ENCODE results near the gene MACROD2. TPM values are rescaled to one million over a fixed set of nuclear protein-coding genes. Genes with fewer than 3 reads are reported as not detected.

Gene MACROD2
- total RNA-seq, 1 experiment from 2014 or later, result 3.1 TPM

GRCh38 chr20:15756002-15756753 lies 1760.9 kb downstream of the MACROD2 start:
- Mint-ChIP-seq H3K9me3 (ENCODE audit: unreplicated experiment) (no peaks in the 10 kb centered on the region), H3K27ac (ENCODE audit: low read depth, unreplicated experiment) (no peak overlapping the region), H3K36me3 (ENCODE audit: insufficient read depth, unreplicated experiment) (no peaks in the 10 kb centered on the region), H3K4me3 (ENCODE audit: unreplicated experiment) (no peak overlapping the region), H3K27me3 (ENCODE audit: insufficient read depth, unreplicated experiment) (no peaks in the 10 kb centered on the region), H3K4me1 (ENCODE audit: insufficient read depth, unreplicated experiment) (no peaks in the 10 kb centered on the region)
- TF ChIP-seq CTCF (IDR thresholded peaks at IDR 0.05; ENCODE audit: unreplicated experiment), result no peak
- CTCF ChIA-PET, result no interaction called here
- no TSS peak for BruUV-seq (replicated peaks)
- intact Hi-C loops (cut with micrococcal nuclease), result loop anchor here (5.0 to 10.0 kb wide), 2 partner anchors 101 to 489 kb away; no protein-coding TSS in a partner anchor
- POLR2A ChIA-PET, result no interaction called here
- DNase-seq (ENCODE audit: unreplicated experiment), result no peak

GRCh38 chr20:15756754-15757115 lies 1761.4 kb downstream of the MACROD2 start:
- no peak for DNase-seq (ENCODE audit: unreplicated experiment)
- Mint-ChIP-seq H3K27me3 (ENCODE audit: insufficient read depth, unreplicated experiment) (no peaks in the 10 kb centered on the region), H3K4me3 (ENCODE audit: unreplicated experiment) (no peak overlapping the region), H3K36me3 (ENCODE audit: insufficient read depth, unreplicated experiment) (no peaks in the 10 kb centered on the region), H3K9me3 (ENCODE audit: unreplicated experiment) (no peaks in the 10 kb centered on the region), H3K27ac (ENCODE audit: low read depth, unreplicated experiment) (no peak overlapping the region), H3K4me1 (ENCODE audit: insufficient read depth, unreplicated experiment) (no peaks in the 10 kb centered on the region)
- ChIA-PET CTCF (interaction anchor here (0.7 kb wide), 1 partner anchor 35 kb away, joined by 3 read pairs; no protein-coding TSS in a partner anchor), POLR2A (no interaction called here)
- BruUV-seq (replicated peaks), result no TSS peak
- intact Hi-C loops (cut with micrococcal nuclease), result loop anchor here (5.0 to 10.0 kb wide), 2 partner anchors 102 to 489 kb away; no protein-coding TSS in a partner anchor
- no peak for TF ChIP-seq CTCF (IDR thresholded peaks at IDR 0.05; ENCODE audit: unreplicated experiment)

- DNase-seq (ENCODE audit: unreplicated experiment), result peak; percentile 5
- BruUV-seq (replicated peaks), result no TSS peak
- no peaks in the 10 kb centered on the region for H3K9me3 Mint-ChIP-seq (ENCODE audit: unreplicated experiment)
- POLR2A ChIA-PET, result interaction anchor here (1.0 kb wide), 2 partner anchors 13 to 1425 kb away, joined by 3 to 4 read pairs; no protein-coding TSS in a partner anchor
- no peaks in the 10 kb centered on the region for H3K36me3 Mint-ChIP-seq (ENCODE audit: insufficient read depth, unreplicated experiment)
- no peak for TF ChIP-seq CTCF (IDR thresholded peaks at IDR 0.05; ENCODE audit: unreplicated experiment)
- intact Hi-C loops (cut with micrococcal nuclease), result loop anchor here (1.0 to 10.0 kb wide), 3 partner anchors 105 to 1425 kb away; no protein-coding TSS in a partner anchor
- CTCF ChIA-PET, result interaction anchor here (0.6 to 1.8 kb wide), 8 partner anchors 10 to 1574 kb away, joined by 3 to 5 read pairs (median 3); no protein-coding TSS in a partner anchor
- H3K27ac Mint-ChIP-seq (ENCODE audit: low read depth, unreplicated experiment), result no peak overlapping the region
- no peaks in the 10 kb centered on the region for H3K27me3 Mint-ChIP-seq (ENCODE audit: insufficient read depth, unreplicated experiment)
- H3K4me3 Mint-ChIP-seq (ENCODE audit: unreplicated experiment), result no peak overlapping the region
- H3K4me1 Mint-ChIP-seq (ENCODE audit: insufficient read depth, unreplicated experiment), result peaks cover 5% of the 10 kb centered on the region
These were observed 1764.3 kb downstream of the MACROD2 start for GRCh38 chr20:15759594-15759993.

GRCh38 chr20:15760001-15760621 lies 1764.8 kb downstream of the MACROD2 start:
- intact Hi-C loops (cut with micrococcal nuclease), result no loop called here
- CTCF ChIA-PET, result interaction anchor here (0.5 to 1.8 kb wide), 11 partner anchors 10 to 1575 kb away, joined by 3 to 5 read pairs (median 3); no protein-coding TSS in a partner anchor
- no peak overlapping the region for H3K27ac Mint-ChIP-seq (ENCODE audit: low read depth, unreplicated experiment)
- no peak for DNase-seq (ENCODE audit: unreplicated experiment)
- POLR2A ChIA-PET, result interaction anchor here (0.5 to 1.0 kb wide), 3 partner anchors 12 to 1426 kb away, joined by 3 to 4 read pairs (median 3); no protein-coding TSS in a partner anchor
- H3K4me1 Mint-ChIP-seq (ENCODE audit: insufficient read depth, unreplicated experiment), result peaks cover 5% of the 10 kb centered on the region
- no peak for TF ChIP-seq CTCF (IDR thresholded peaks at IDR 0.05; ENCODE audit: unreplicated experiment)
- no peaks in the 10 kb centered on the region for H3K9me3 Mint-ChIP-seq (ENCODE audit: unreplicated experiment)
- no peaks in the 10 kb centered on the region for H3K27me3 Mint-ChIP-seq (ENCODE audit: insufficient read depth, unreplicated experiment)
- H3K4me3 Mint-ChIP-seq (ENCODE audit: unreplicated experiment), result no peak overlapping the region
- H3K36me3 Mint-ChIP-seq (ENCODE audit: insufficient read depth, unreplicated experiment), result no peaks in the 10 kb centered on the region
- BruUV-seq (replicated peaks), result no TSS peak

Data from MCF 10A (cell line).